GM19025 (cell line): Measurements from ENCODE around the gene CLUH.
A peak's percentile ranks its signal among the peaks of the same experiment; 100 is the strongest.

Source experiments
- ATAC-seq: cut with Tn5 transposase; IDR thresholded peaks from one replicate; pipeline ENCODE4 v1.9.1; 2021; ENCODE audit warnings: mild to moderate bottlenecking, low read depth, moderate library complexity; ENCODE audit not compliant: unreplicated experiment

The CLUH gene

DNA sequence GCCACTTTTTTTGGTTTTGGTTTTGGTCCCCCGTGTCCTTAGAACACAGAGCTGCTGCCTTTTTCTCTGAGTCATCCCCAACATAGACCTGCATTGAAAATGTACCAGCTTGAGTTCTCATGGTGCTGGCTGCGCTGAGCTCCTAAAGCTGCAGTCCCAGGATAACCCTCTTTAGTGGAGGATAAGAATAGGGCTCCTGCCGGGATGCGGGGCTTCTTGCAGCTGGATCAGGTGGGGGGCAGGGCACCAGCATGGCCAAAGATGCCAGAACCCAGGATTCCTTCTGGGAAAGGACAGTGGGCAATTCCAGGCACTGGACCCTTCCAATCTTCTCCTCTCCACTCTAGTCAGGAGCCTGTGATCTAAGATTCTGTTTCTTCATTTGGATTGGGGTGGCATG lies 8.3 kb upstream of the CLUH start:
- ATAC-seq, result no peak

GRCh38 chr17:2718150-2718938 lies 6.8 kb upstream of the CLUH start:
- ATAC-seq, result no peak

DNA sequence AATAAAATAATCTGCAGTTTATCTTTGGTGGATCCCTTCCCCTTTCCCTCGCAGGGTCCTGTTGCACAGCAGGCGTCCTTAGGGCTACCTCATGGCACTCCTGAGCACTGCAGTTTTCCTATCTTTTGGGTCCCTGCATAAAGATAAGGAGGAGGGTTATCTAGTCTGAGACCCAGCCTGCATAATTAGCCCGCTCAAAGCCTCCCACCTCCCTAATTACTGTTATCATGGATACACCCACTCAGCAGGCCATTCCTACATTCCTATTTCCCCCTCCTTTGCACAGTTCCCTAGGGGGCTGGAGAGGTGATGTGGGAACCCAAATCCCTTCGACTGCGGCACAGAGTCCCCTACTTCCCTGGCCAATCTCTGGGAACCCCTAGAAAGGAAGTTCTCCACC lies 5.1 kb upstream of the CLUH start:
- ATAC-seq, result no peak

- no peak for ATAC-seq
These were observed 2.3 kb upstream of the CLUH start for GRCh38 chr17:2713881-2714280.

- ATAC-seq, result no peak
These were observed 908 bp upstream of the CLUH start for GRCh38 chr17:2712300-2713043.

GRCh38 chr17:2710803-2711607 lies 559 bp downstream of the CLUH start:
- peak; percentile 8 for ATAC-seq

- no peak for ATAC-seq
These were observed 1.3 kb downstream of the CLUH start for GRCh38 chr17:2710071-2710802.

DNA sequence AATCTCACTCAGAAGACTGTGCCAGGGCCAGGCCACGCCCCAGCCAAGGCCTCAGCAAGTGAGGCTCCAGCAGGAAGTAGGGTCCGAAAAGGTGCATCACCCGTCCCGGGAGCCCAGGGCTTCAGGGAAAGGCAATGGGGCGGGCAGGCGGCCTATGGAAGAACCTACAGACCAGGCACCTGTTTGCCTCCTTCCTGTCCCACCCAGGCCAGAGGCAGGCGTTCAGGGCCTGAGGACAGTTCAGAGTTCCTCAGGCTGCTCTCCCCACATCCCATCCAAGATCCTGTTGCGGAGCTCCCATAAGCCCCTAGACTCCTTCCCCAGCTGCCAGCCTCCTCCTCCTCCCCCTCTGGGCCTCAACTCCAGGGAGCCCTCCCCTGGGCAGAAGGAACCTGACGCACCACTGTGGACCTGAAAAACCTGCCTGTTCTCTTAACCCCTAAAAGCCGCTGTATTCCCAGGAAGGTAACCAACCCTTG lies 2.3 kb downstream of the CLUH start:
- ATAC-seq, result peak; percentile 44

DNA sequence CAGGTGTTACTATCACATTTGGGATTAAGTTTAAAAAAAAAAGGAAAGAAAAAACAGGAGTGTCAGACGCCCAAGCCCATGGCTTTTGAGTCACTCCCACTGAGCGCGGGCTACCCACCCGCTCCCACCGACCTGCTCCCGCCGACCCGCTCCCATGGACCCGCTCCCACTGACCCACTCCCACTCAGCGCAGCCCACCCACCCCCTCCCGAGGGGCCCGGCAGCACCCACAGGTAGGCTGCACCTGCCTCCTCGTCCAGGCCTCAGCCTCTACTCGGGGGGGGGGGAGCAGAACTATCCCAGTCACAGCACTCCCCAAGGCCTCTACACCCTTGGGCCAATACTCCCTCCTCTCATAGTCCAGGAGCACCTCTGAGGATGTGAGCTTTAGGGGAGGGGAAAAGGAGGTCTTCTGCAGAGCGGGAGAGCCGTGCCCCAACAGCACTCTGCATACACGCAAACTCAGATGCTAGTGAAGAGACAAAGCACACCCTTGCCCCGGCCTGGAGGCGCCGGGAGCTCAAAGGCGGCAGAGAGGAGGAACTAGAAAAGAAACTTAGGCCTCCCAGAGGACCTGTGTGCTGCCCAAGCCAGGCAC lies 2.9 kb downstream of the CLUH start:
- ATAC-seq, result no peak

DNA sequence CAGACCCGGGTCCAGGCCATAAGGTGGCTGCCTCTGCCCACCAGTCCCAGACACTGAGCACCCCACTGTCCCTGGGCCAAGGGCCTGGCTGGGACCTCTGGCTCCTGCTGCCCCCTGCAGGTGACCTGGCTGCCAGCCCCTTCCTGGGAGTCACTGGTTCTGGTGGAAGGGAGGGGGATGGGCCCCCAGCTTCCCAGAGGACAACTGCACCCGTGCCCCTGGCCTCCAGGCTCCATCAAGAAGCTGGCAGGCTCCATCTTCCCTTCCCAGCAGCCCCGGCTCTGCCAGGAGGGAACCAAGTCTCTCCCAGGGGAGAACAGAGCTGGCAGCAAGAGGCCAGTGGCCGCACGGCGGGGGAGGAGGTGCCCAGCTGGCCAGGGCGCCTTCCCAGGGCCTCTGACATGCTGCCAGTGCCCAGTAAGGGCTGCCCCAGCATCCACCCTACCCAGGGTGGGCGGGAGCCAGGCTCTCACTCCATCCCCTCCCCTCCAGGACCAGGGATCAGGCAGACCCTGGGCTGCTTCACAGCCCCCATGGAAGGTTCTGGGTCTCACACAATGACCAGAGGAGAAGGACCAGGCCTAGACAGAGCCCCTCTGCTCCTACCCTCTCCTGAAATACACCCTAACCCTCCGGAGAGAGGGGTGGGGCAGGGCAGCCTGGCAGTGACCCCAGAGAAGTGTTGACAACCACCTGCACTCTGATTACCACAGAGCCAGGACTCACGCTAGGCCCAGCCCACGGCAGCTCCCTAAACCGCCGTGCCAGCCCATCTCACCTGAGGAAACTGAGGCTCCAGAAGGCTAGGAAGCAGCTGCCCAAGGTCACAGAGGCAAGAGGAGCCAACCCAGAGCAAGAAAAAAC lies 3.6 kb downstream of the CLUH start:
- ATAC-seq, result no peak

DNA sequence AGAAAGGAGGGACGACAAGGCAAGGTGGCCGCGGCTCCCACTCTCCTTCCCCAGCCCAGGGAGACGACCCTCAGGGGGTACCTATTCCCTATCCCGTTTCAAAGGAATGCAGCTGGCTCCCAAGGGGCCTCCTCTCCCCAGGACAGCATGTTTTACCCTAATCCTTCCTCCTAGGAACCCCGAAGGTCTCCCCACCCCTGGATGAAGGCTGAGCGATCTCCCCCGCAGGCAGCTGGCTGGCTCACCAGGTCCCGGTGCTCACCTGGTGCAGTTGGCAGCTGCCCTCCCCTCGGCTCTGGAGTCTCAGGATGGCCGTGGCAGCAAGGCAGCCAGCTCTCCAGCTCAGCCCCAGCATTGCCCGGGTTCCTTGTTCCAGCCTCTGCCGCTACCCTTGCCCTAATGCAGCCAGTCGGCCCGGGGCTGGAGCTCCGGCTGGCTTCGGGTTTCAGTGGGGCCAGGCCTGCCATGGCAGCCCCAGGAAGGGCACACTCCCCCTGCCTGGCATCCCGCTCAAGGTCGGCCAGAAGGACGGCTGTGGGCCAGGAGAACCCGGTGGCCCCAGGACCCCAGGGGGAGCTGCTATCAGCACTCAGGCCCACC lies 4.6 kb downstream of the CLUH start:
- ATAC-seq, result no peak

GRCh38 chr17:2705888-2706795 lies 5.4 kb downstream of the CLUH start:
- ATAC-seq, result no peak

GRCh38 chr17:2705263-2705662 lies 6.3 kb downstream of the CLUH start:
- ATAC-seq, result no peak

DNA sequence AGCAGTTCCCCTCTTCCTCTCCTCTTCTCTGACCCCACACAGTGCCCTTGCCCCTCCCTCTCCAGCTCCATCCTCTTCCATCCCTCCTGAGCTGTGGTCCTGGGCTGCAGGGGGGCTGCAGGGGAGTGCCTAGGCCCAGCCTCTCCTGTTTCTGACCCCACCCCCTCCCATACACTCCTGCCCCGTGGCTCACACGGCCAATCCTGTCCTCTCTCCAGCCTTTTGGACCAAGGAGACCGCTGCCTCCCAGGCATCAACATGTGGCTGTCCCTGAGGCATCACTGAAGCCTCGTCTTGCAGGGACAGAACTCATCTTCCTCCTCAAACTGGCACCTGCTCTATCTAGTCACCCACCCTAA lies 6.7 kb downstream of the CLUH start:
- no peak for ATAC-seq

DNA sequence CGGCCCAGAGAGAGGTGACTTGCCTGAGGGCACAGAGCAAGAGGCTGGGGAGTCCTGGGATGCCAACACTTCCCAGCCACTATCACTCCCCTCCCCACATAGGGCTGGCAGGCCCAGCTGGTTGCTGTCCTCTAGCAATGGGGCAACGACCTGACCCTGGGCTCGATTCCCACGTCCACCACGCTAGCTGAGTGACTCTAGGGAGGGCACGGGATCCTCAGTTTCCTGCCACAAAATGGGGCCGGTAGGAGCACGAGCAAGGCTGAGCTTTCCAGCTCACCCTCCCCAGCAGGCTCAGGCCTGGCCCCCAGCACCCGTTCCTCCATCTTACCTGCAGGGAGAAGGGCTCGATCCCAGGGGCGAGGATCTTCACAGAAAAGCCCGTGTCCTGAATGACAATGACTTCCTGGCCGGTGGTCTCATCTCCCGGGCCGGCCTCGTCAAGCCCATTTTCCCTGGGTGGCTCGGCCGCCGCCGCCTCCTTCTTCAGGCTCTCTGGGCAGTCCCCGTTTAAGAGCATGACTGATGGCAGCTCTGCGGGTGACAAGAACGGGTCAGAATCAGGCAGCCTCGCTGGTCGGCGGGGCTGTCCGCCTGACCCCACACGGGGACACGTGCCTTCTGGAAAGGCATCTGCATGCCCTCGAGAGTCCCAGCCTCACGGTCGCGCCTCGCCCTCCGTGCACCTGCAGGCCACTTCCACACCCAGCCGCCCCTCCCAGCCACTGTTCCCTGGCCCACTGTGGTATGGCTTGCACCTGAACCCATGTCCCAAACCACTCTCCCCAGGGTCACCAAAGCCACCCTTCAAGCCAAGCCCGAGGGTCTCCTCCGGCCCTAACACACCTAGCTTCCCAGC lies 7.3 kb downstream of the CLUH start:
- ATAC-seq, result no peak

- no peak for ATAC-seq
These were observed 8.0 kb downstream of the CLUH start for GRCh38 chr17:2703606-2704005.

DNA sequence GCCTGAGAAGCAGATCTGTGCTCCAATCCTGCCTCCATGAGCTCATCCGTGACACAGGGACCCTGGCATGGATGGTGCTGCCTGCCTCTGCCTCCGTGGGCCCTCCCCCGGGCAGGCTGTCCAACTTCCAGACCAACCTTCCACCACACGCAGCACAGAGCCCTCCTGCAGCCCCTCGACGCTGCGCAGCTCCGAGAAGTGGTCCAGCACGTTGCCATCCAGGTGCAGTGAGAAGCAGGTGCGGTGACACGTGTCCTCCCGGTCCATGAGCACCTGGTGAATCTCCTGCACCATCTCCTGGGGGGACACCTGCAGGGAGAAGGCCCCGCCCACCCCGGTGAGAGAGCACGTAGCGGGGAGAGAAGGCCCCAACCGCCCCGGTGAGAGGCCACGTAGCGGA lies 8.4 kb downstream of the CLUH start:
- no peak for ATAC-seq
